ENCODE data around the gene FGF3.

Gene FGF3

GRCh38 chr11:69822676-69823494 lies 3.7 kb upstream of the FGF3 start:
- 0 out of 2 replicates have a peak, but pooled peaks cover 4% of the 10 kb centered on the region for H3K9me3 ChIP-seq (ENCODE audit: control insufficient read depth, insufficient read depth, low read depth, low read length)
- no peaks in the 10 kb centered on the region for H3K36me3 ChIP-seq (ENCODE audit: control insufficient read depth, insufficient read depth, low read length)
- H3K27me3 ChIP-seq (ENCODE audit: control insufficient read depth, insufficient read depth, low read length), result peaks cover 66% of the 10 kb centered on the region
- no peak overlapping the region for H3K27ac ChIP-seq (ENCODE audit: low read depth, low read length)
- H3K9ac ChIP-seq (ENCODE audit: low read length), result no peak overlapping the region
- H3K4me1 ChIP-seq (ENCODE audit: control insufficient read depth, insufficient read depth, low read length), result peaks cover 3% of the 10 kb centered on the region; the same call in 1 of the 2 replicates
- no peak overlapping the region for H3K4me3 ChIP-seq (ENCODE audit: low read depth, low read length)

GRCh38 chr11:69821511-69822040 lies 2.4 kb upstream of the FGF3 start:
- H3K9ac ChIP-seq (ENCODE audit: low read length), result no peak overlapping the region
- no peak overlapping the region for H3K27ac ChIP-seq (ENCODE audit: low read depth, low read length)

GRCh38 chr11:69820441-69820840 lies 1.2 kb upstream of the FGF3 start:
- Histone ChIP-seq H3K4me1 (ENCODE audit: control insufficient read depth, insufficient read depth, low read length) (peaks cover 13% of the 10 kb centered on the region), H3K27me3 (ENCODE audit: control insufficient read depth, insufficient read depth, low read length) (peaks cover 88% of the 10 kb centered on the region), H3K36me3 (ENCODE audit: control insufficient read depth, insufficient read depth, low read length) (no peaks in the 10 kb centered on the region), H3K4me3 (ENCODE audit: low read depth, low read length) (no peak overlapping the region), H3K9me3 (ENCODE audit: control insufficient read depth, insufficient read depth, low read depth, low read length) (no peaks in the 10 kb centered on the region), H3K9ac (ENCODE audit: low read length) (no peak overlapping the region), H3K27ac (ENCODE audit: low read depth, low read length) (no peak overlapping the region)

More at GRCh38 chr11:69821511-69822040, 2.4 kb upstream of the FGF3 start:
- peaks cover 80% of the 10 kb centered on the region for H3K27me3 ChIP-seq (ENCODE audit: control insufficient read depth, insufficient read depth, low read length)
- H3K4me3 ChIP-seq (ENCODE audit: low read depth, low read length), result no peak overlapping the region
- H3K9me3 ChIP-seq (ENCODE audit: control insufficient read depth, insufficient read depth, low read depth, low read length), result no peaks in the 10 kb centered on the region
- H3K36me3 ChIP-seq (ENCODE audit: control insufficient read depth, insufficient read depth, low read length), result no peaks in the 10 kb centered on the region
- peaks cover 9% of the 10 kb centered on the region for H3K4me1 ChIP-seq (ENCODE audit: control insufficient read depth, insufficient read depth, low read length)

- Histone ChIP-seq H3K36me3 (ENCODE audit: control insufficient read depth, insufficient read depth, low read length) (no peaks in the 10 kb centered on the region), H3K27me3 (ENCODE audit: control insufficient read depth, insufficient read depth, low read length) (peaks cover 96% of the 10 kb centered on the region)
Measured at GRCh38 chr11:69819541-69820070, 390 bp upstream of the FGF3 start.

GRCh38 chr11:69818231-69818602 lies 999 bp downstream of the FGF3 start:
- H3K27ac ChIP-seq (ENCODE audit: low read depth, low read length), result no peak overlapping the region
- no peaks in the 10 kb centered on the region for H3K9me3 ChIP-seq (ENCODE audit: control insufficient read depth, insufficient read depth, low read depth, low read length)
- no peaks in the 10 kb centered on the region for H3K36me3 ChIP-seq (ENCODE audit: control insufficient read depth, insufficient read depth, low read length)
- peak overlapping the region; percentile 47 for H3K4me3 ChIP-seq (ENCODE audit: low read depth, low read length)
- no peak overlapping the region for H3K9ac ChIP-seq (ENCODE audit: low read length)
- H3K27me3 ChIP-seq (ENCODE audit: control insufficient read depth, insufficient read depth, low read length), result peaks cover 99% of the 10 kb centered on the region
- H3K4me1 ChIP-seq (ENCODE audit: control insufficient read depth, insufficient read depth, low read length), result peaks cover 10% of the 10 kb centered on the region

More at GRCh38 chr11:69819541-69820070, 390 bp upstream of the FGF3 start:
- Histone ChIP-seq H3K4me1 (ENCODE audit: control insufficient read depth, insufficient read depth, low read length) (peaks cover 10% of the 10 kb centered on the region), H3K4me3 (ENCODE audit: low read depth, low read length) (peak overlapping the region; percentile 45; the same call in 1 of the 2 replicates), H3K27ac (ENCODE audit: low read depth, low read length) (no peak overlapping the region), H3K9ac (ENCODE audit: low read length) (no peak overlapping the region), H3K9me3 (ENCODE audit: control insufficient read depth, insufficient read depth, low read depth, low read length) (no peaks in the 10 kb centered on the region)

GRCh38 chr11:69817265-69818230 lies 1.7 kb downstream of the FGF3 start:
- Histone ChIP-seq H3K4me3 (ENCODE audit: low read depth, low read length) (peak overlapping the region; percentile 47), H3K9me3 (ENCODE audit: control insufficient read depth, insufficient read depth, low read depth, low read length) (no peaks in the 10 kb centered on the region), H3K27me3 (ENCODE audit: control insufficient read depth, insufficient read depth, low read length) (peaks cover 95% of the 10 kb centered on the region), H3K4me1 (ENCODE audit: control insufficient read depth, insufficient read depth, low read length) (peaks cover 10% of the 10 kb centered on the region), H3K9ac (ENCODE audit: low read length) (peak overlapping the region; percentile 30), H3K27ac (ENCODE audit: low read depth, low read length) (no peak overlapping the region), H3K36me3 (ENCODE audit: control insufficient read depth, insufficient read depth, low read length) (no peaks in the 10 kb centered on the region)

GRCh38 chr11:69816671-69817070 lies 2.5 kb downstream of the FGF3 start:
- H3K9ac ChIP-seq (ENCODE audit: low read length), result no peak overlapping the region
- H3K4me3 ChIP-seq (ENCODE audit: low read depth, low read length), result no peak overlapping the region; the same call in 1 of the 2 replicates
- peaks cover 91% of the 10 kb centered on the region for H3K27me3 ChIP-seq (ENCODE audit: control insufficient read depth, insufficient read depth, low read length)
- no peaks in the 10 kb centered on the region for H3K9me3 ChIP-seq (ENCODE audit: control insufficient read depth, insufficient read depth, low read depth, low read length)
- H3K27ac ChIP-seq (ENCODE audit: low read depth, low read length), result no peak overlapping the region
- no peaks in the 10 kb centered on the region for H3K36me3 ChIP-seq (ENCODE audit: control insufficient read depth, insufficient read depth, low read length)
- peaks cover 10% of the 10 kb centered on the region for H3K4me1 ChIP-seq (ENCODE audit: control insufficient read depth, insufficient read depth, low read length)

- H3K27ac ChIP-seq (ENCODE audit: low read depth, low read length), result no peak overlapping the region
- peaks cover 86% of the 10 kb centered on the region for H3K27me3 ChIP-seq (ENCODE audit: control insufficient read depth, insufficient read depth, low read length)
Measured at GRCh38 chr11:69815973-69816372, 3.2 kb downstream of the FGF3 start.

GRCh38 chr11:69814902-69815301 lies 4.3 kb downstream of the FGF3 start:
- Histone ChIP-seq H3K4me1 (ENCODE audit: control insufficient read depth, insufficient read depth, low read length) (peaks cover 10% of the 10 kb centered on the region), H3K27me3 (ENCODE audit: control insufficient read depth, insufficient read depth, low read length) (peaks cover 75% of the 10 kb centered on the region), H3K36me3 (ENCODE audit: control insufficient read depth, insufficient read depth, low read length) (no peaks in the 10 kb centered on the region), H3K4me3 (ENCODE audit: low read depth, low read length) (no peak overlapping the region), H3K27ac (ENCODE audit: low read depth, low read length) (no peak overlapping the region), H3K9me3 (ENCODE audit: control insufficient read depth, insufficient read depth, low read depth, low read length) (no peaks in the 10 kb centered on the region), H3K9ac (ENCODE audit: low read length) (no peak overlapping the region)

More at GRCh38 chr11:69815973-69816372, 3.2 kb downstream of the FGF3 start:
- no peak overlapping the region for H3K4me3 ChIP-seq (ENCODE audit: low read depth, low read length)
- H3K9ac ChIP-seq (ENCODE audit: low read length), result no peak overlapping the region
- no peaks in the 10 kb centered on the region for H3K36me3 ChIP-seq (ENCODE audit: control insufficient read depth, insufficient read depth, low read length)
- peaks cover 10% of the 10 kb centered on the region for H3K4me1 ChIP-seq (ENCODE audit: control insufficient read depth, insufficient read depth, low read length)
- no peaks in the 10 kb centered on the region for H3K9me3 ChIP-seq (ENCODE audit: control insufficient read depth, insufficient read depth, low read depth, low read length)

- H3K9me3 ChIP-seq (ENCODE audit: control insufficient read depth, insufficient read depth, low read depth, low read length), result no peaks in the 10 kb centered on the region
- H3K27me3 ChIP-seq (ENCODE audit: control insufficient read depth, insufficient read depth, low read length), result peaks cover 73% of the 10 kb centered on the region
- H3K4me3 ChIP-seq (ENCODE audit: low read depth, low read length), result no peak overlapping the region
- no peak overlapping the region for H3K27ac ChIP-seq (ENCODE audit: low read depth, low read length)
- peaks cover 10% of the 10 kb centered on the region for H3K4me1 ChIP-seq (ENCODE audit: control insufficient read depth, insufficient read depth, low read length)
- no peaks in the 10 kb centered on the region for H3K36me3 ChIP-seq (ENCODE audit: control insufficient read depth, insufficient read depth, low read length)
- no peak overlapping the region for H3K9ac ChIP-seq (ENCODE audit: low read length)
Measured at GRCh38 chr11:69814411-69814810, 4.8 kb downstream of the FGF3 start.
